GM18873 (cell line): ENCODE data around the gene SLC43A3.
"Not testable (repeated sequence)": the region's sequence is repeated elsewhere in the genome, so short reads cannot be mapped to it uniquely, and the experiment has no call there.

Source experiments
- ATAC-seq: cut with Tn5 transposase; IDR thresholded peaks from one replicate; pipeline ENCODE4 v1.9.1; 2021; ENCODE audit warnings: mild to moderate bottlenecking, moderate library complexity, moderate number of reproducible peaks; ENCODE audit not compliant: unreplicated experiment, low FRiP score

Gene SLC43A3

GRCh38 chr11:57361420-57361819, 65.5 kb downstream of the SLC43A3 start:
- not testable (repeated sequence) for ATAC-seq

GRCh38 chr11:57360991-57361390, 65.9 kb downstream of the SLC43A3 start:
- no peak for ATAC-seq

DNA sequence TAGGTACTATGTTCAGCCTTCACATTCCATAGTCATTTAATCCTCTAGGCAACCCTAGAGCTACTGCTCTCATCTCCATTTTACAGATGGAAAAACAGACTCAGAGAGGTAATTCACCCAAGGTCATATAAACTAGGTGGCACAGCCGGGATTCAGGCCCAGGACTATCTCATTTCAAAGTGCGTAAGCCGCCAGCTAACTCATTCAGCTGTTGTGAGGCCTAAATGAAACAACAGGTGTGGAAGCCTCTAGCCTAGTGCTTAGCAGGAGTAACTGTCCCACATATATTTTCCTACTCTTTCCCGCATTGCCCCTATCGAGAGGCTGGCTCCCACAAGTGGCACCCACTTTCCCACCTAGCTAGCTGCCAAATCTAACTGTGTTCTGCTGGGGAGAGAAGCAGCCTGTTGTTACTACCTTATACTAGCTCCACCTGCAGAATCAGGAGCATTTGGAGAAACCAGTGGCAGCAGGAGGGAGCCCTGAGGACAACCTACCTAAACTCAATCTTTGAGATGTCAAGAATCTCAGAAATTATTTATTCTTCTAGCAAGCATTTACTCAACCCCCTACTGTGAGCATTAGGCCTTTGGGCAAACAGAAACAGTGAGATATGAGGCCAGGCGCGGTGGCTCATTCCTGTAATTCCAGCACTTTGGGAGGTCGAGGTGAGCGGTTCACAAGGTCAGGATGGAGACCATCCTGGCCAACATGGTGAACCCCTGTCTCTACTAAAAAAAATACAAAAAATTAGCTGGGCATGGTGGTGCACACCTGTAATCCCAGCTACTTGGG, 66.8 kb downstream of the SLC43A3 start:
- ATAC-seq = no peak

GRCh38 chr11:57359396-57359795, 67.5 kb downstream of the SLC43A3 start:
- no peak for ATAC-seq

GRCh38 chr11:57358991-57359390, 67.9 kb downstream of the SLC43A3 start:
- no peak for ATAC-seq

GRCh38 chr11:57358543-57358961, 68.4 kb downstream of the SLC43A3 start:
- ATAC-seq = no peak

- no peak for ATAC-seq
Observed at GRCh38 chr11:57357856-57358255, 69.1 kb downstream of the SLC43A3 start.

GRCh38 chr11:57357310-57357709, 69.6 kb downstream of the SLC43A3 start:
- no peak for ATAC-seq
